Dedifferentiated amniotic fluid mesenchymal stem cell (primary cell): ENCODE data around the gene CHAF1B.
A peak's percentile ranks its signal among the peaks of the same experiment; 100 is the strongest.
"Not testable (repeated sequence)": the region's sequence is repeated elsewhere in the genome, so short reads cannot be mapped to it uniquely, and the experiment has no call there.

Source experiments
- DNase-seq: peaks from one replicate; pipeline ENCODE4 v3.0.0-alpha.2; 2016; ENCODE audit errors: extremely low spot score

The CHAF1B gene

DNA sequence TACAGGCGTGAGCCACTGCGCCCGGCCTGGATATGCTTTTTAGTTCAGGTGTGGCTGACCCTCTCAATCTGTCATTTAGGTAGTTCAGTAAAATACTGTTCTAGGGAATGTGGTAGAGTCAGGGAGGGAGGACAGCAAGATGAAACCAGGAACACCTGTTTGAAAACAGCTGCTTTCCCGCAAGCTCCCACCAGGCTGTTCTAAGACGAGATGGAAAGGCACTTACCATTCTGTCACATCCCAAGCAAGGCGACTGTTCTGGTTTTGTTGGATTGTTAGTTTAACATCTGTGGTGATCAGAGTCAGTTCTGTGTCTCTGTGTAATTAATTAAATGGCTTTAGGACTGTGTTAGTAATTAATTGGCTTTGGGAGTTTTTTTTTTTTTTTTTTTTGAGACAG, 2.9 kb downstream of the CHAF1B start:
- DNase-seq, result no peak

DNA sequence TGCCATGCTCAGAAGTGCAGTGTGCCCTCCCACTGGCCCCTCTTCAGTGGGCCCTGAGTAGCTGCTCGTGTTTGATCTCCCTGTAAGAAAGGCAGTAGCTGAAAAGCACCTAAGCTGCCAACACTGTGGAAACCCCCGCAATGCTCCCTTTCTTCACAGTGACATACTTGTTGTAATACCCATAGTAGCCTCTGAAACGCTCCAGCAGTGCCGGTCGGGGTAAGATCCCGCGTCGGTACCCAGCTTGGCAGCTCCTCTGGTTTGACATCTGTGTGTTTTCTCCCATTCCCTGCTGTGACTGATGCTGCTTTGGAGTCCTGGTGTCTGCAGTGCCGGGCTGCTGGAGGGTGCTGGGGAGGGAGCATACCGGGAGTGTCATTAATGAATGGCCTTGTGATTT, 3.6 kb downstream of the CHAF1B start:
- no peak for DNase-seq

DNA sequence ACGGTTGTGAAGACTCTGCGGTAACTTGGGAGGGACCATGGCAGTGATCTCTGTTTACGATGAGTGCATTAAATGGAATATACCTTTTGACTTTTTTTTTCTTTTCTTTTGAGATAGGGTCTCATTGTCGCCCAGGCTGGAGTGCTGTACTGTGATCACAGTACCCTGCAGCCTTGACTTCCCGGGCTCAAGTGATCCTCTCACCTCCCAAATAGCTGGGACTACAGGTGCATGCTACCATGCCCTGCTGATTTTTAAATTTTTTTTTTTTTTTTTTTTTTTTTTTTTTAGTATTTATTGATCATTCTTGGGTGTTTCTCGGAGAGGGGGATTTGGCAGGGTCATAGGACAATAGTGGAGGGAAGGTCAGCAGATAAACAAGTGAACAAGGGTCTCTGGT, 6.5 kb downstream of the CHAF1B start:
- DNase-seq, result not testable (repeated sequence)

- no peak for DNase-seq
These were observed 10.3 kb downstream of the CHAF1B start for GRCh38 chr21:36395353-36396111.

- DNase-seq, result no peak
These were observed 11.1 kb downstream of the CHAF1B start for GRCh38 chr21:36396325-36396724.

GRCh38 chr21:36396971-36397370, 11.8 kb downstream of the CHAF1B start:
- DNase-seq, result no peak

DNA sequence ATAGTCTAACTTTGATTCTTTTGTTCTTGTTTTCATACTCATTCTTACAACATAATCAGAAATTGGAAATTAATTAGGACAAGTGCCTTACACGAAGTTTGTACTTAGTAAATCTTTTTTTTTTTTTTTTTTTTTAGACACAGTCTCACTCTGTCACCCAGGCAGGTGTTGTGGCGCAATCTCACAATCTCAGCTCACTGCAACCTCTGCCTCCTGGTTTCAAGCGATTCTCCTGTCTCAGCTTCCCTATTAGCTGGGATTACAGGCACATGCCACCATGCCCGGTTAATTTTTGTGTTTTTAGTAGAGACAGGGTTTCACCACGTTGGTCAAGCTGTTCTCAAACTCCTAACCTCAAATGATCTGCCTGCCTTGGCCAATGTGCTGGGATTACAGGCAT, 12.4 kb downstream of the CHAF1B start:
- DNase-seq, result no peak

GRCh38 chr21:36399736-36400135, 14.5 kb downstream of the CHAF1B start:
- not testable (repeated sequence) for DNase-seq

- no peak for DNase-seq
These were observed 15.5 kb downstream of the CHAF1B start for GRCh38 chr21:36400719-36401118.

- DNase-seq, result no peak
These were observed 17.1 kb downstream of the CHAF1B start for GRCh38 chr21:36402339-36402738.

- DNase-seq, result no peak
These were observed 18.5 kb downstream of the CHAF1B start for GRCh38 chr21:36403713-36404112.

DNA sequence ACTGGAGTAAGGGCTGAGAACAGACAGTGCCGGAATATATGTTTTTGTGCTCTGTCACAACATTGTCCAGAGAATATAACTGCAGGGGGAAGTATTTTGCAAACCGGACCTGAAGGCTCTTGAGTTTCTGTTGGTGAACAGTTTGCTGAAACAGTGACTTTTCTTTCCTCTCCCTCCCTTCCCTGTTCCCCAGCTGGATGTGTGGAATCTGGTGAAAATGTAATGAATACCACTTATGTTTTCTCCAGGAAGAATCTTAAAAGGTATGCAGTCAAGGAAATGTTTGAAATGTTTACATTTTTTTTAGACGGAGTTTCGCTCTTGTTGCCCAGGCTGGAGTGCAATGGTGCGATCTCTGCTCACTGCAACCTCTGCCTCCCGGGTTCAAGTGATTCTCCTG, 23.4 kb downstream of the CHAF1B start:
- DNase-seq, result no peak

DNA sequence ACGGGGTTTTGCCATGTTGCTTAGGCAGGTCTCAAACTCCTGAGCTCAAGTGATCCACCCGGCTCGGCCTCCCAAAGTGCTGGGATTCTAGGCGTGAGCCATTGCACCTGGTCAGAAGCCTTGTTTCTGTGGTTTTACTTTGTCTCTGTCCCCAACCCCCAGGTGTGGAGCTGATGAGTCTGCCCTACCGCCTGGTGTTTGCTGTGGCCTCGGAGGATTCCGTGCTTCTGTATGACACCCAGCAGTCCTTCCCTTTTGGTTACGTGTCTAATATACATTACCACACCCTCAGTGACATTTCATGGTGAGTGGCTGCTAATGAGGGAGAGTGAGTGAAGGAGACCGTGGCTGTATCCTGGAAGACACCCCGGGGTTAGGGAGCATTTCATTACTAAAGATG, 26.1 kb downstream of the CHAF1B start:
- no peak for DNase-seq

GRCh38 chr21:36412916-36413315, 27.7 kb downstream of the CHAF1B start:
- no peak for DNase-seq

GRCh38 chr21:36415375-36415774, 30.2 kb downstream of the CHAF1B start:
- no peak for DNase-seq

- no peak for DNase-seq
These were observed 34.0 kb downstream of the CHAF1B start for GRCh38 chr21:36419241-36419640.

DNA sequence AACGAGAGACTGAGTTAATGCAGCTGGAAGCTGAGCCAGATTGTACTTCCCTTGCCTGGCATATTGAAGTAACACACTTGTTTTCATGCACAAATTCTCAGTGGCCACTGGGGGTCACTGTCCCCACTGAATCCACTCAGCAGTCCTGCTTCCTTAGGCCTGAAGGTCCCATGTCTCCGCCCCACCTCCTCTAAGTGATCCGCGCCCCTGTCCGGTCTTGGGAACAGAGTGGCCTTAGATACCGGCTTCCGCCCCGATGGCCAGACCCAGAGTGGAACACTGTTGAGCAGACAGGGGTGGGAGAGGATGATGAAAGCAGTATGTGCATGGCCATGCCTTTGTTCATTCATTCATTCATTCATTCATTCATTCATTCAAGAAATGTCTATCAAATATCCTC, 34.8 kb downstream of the CHAF1B start:
- DNase-seq, result peak; percentile 78

- no peak for DNase-seq
These were observed 35.6 kb downstream of the CHAF1B start for GRCh38 chr21:36420571-36421339.

- DNase-seq, result no peak
These were observed 37.3 kb downstream of the CHAF1B start for GRCh38 chr21:36422279-36423098.

DNA sequence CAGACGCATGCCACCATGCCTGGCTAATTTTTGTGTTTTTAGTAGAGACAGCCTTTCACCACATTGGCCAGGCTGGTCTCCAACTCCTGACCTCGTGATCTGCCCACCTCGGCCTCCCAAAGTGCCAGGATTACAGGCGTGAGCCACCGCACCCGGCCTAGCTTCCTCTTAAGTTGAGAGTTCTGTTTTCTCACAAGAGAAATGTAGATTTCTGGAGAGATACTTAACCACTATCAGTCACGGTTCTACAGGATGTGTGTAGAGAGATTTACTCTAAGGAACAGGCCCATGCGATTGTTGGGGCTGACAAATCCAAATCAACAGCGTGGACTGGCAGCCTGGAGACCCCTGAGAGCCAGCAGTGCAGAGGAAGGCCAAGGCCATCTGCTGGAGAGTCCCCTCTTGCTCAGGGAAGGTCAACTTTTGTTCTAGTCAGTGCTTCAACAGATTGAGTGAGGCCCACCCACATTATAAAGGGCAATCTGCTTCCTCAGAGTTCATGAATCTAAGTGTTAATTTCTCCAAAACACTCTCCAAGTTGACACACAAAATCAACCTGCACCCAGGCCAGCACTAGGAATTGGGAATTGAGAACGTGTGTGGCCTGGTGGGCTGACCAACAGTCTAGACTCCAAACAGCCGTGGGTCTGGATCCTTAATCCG, 38.7 kb downstream of the CHAF1B start:
- DNase-seq, result no peak

- DNase-seq, result no peak
These were observed 39.4 kb downstream of the CHAF1B start for GRCh38 chr21:36424592-36424991.

DNA sequence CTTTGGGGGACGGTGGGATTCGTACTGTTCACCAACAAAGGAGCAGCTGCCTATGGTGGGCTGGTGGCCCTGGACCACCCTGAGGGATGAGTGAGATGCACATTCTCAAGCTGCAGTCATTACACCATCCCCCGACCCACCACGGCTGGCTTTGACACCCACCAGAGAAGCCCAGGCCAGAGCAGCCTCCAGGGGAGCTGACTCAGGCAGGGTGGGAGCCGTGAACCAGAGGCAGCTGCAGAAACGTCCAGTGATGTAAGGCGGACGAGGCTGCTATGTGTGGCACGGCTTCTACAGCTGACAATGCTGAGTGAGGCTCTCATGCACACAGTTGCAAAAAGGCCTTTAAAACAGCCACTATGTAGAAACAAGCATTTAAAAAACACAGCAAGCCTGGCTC, 40.1 kb downstream of the CHAF1B start:
- no peak for DNase-seq
